Neural cell (in vitro differentiated cells): ENCODE data around the gene SNRNP27. TPM values are rescaled to one million over a fixed set of nuclear protein-coding genes. Genes with fewer than 3 reads are reported as not detected.

Experiments used
- H2AFZ ChIP-seq: fragments of 200-600, 300-800 bp; sonication (generic), shearing (Covaris generic); 2 replicates; pipeline ENCODE4 v1.6.0; 2014; ENCODE audit warnings: low read depth, mild to moderate bottlenecking, antibody characterized with exemption, low read length, moderate library complexity
- H3F3A ChIP-seq: fragments of 200-600 bp; shearing (Covaris generic); 2 replicates; pipeline ENCODE4 v1.6.1; 2016; ENCODE audit warnings: mild to moderate bottlenecking, moderate library complexity, mixed read lengths, antibody characterized with exemption, low read length; ENCODE audit not compliant: insufficient read depth, poor library complexity, severe bottlenecking
- H3K27ac ChIP-seq: fragments of 200-600, 300-800 bp; sonication (generic), shearing (Covaris generic); 2 replicates; pipeline ENCODE4 v1.5.1; 2014; ENCODE audit warnings: mild to moderate bottlenecking, low read length, moderate library complexity
- H3K27me3 ChIP-seq: fragments of 300-800, 200-600 bp; sonication (generic), shearing (Covaris generic); 2 replicates; pipeline ENCODE4 v1.6.0; 2014; ENCODE audit warnings: mild to moderate bottlenecking, low read depth, low read length, moderate library complexity; ENCODE audit not compliant: insufficient read depth
- H3K36me3 ChIP-seq: fragments of 300-800, 200-600 bp; sonication (generic), shearing (Covaris generic); 2 replicates; pipeline ENCODE4 v1.5.1; 2014; ENCODE audit warnings: mild to moderate bottlenecking, antibody characterized with exemption, low read length, moderate library complexity; ENCODE audit not compliant: insufficient read depth
- H3K4me2 ChIP-seq: fragments of 300-800, 200-600 bp; sonication (generic), shearing (Covaris generic); 2 replicates; pipeline ENCODE4 v1.6.0; 2014; ENCODE audit warnings: mild to moderate bottlenecking, low read length
- H3K4me3 ChIP-seq: fragments of 300-800, 200-600 bp; sonication (generic), shearing (Covaris generic); 2 replicates; pipeline ENCODE4 v1.5.1; 2014; ENCODE audit warnings: mild to moderate bottlenecking, low read length, moderate library complexity
- H3K79me2 ChIP-seq: fragments of 200-600 bp; shearing (Covaris generic); replicated peaks from 2 replicates; pipeline ENCODE4 v1.6.0; 2014; ENCODE audit warnings: mild to moderate bottlenecking, low read length, moderate library complexity; ENCODE audit not compliant: insufficient read depth
- H3K9ac ChIP-seq: fragments of 300-800, 200-600 bp; sonication (generic), shearing (Covaris generic); 2 replicates; pipeline ENCODE4 v1.6.1; 2016; ENCODE audit warnings: mild to moderate bottlenecking, low read length, mixed read lengths
- H3K9me2 ChIP-seq: fragments of 200-600 bp; shearing (Covaris generic); 2 replicates; pipeline ENCODE4 v1.6.1; 2016; ENCODE audit warnings: mild to moderate bottlenecking, low read length, mixed read lengths; ENCODE audit not compliant: insufficient read depth
- H3K9me3 ChIP-seq: fragments of 200-600, 300-800 bp; sonication (generic), shearing (Covaris generic); 2 replicates; pipeline ENCODE4 v1.6.1; 2016; ENCODE audit warnings: mild to moderate bottlenecking, mixed run types, low read length, moderate library complexity, mixed read lengths
- H4K20me1 ChIP-seq: fragments of 200-600 bp; shearing (Covaris generic); 2 replicates; pipeline ENCODE4 v1.6.1; 2016; ENCODE audit warnings: mild to moderate bottlenecking, mixed run types; ENCODE audit not compliant: insufficient read depth
- CTCF ChIP-seq: fragments of 450-650 bp; IDR thresholded peaks from 2 replicates; pipeline ENCODE4 v1.5.1; 2014; ENCODE audit warnings: antibody characterized with exemption, mild to moderate bottlenecking, moderate library complexity; ENCODE audit not compliant: poor library complexity, severe bottlenecking
- EP300 ChIP-seq: fragments of 450-650 bp; conservative IDR thresholded peaks from 2 replicates; pipeline ENCODE4 v1.6.1; 2014; ENCODE audit warnings: antibody characterized with exemption, mild to moderate bottlenecking, moderate library complexity; ENCODE audit not compliant: poor library complexity, severe bottlenecking
- EZH2 ChIP-seq: fragments of 200-600, 300-800 bp; shearing (Covaris generic), sonication (generic); IDR thresholded peaks from 2 replicates; pipeline ENCODE4 v1.6.1; 2014; ENCODE audit warnings: antibody characterized with exemption, low read length, borderline replicate concordance, mild to moderate bottlenecking; ENCODE audit not compliant: insufficient read depth, poor library complexity, severe bottlenecking
- MXI1 ChIP-seq: fragments of 450-650 bp; conservative IDR thresholded peaks from 2 replicates; pipeline ENCODE4 v1.6.1; 2014; ENCODE audit warnings: antibody characterized with exemption, mild to moderate bottlenecking; ENCODE audit not compliant: poor library complexity, severe bottlenecking
- POLR2AphosphoS5 ChIP-seq: IDR thresholded peaks from 2 replicates; pipeline ENCODE4 v1.6.1; 2012
- RAD21 ChIP-seq: fragments of 450-650 bp; conservative IDR thresholded peaks from 2 replicates; pipeline ENCODE4 v1.6.1; 2014; ENCODE audit warnings: antibody characterized with exemption, mild to moderate bottlenecking, moderate library complexity
- REST ChIP-seq: IDR thresholded peaks from 2 replicates; pipeline ENCODE4 v1.6.1; 2012; ENCODE audit warnings: borderline replicate concordance
- SMC3 ChIP-seq: fragments of 450-650 bp; conservative IDR thresholded peaks from 2 replicates; pipeline ENCODE4 v1.6.1; 2014; ENCODE audit warnings: antibody characterized with exemption, mild to moderate bottlenecking, moderate library complexity; ENCODE audit not compliant: poor library complexity
- TAF1 ChIP-seq: IDR thresholded peaks from 2 replicates; pipeline ENCODE4 v1.6.1; 2012; ENCODE audit warnings: low read depth
- polyA plus RNA-seq: library from polyadenylated mRNA; depleted of rRNA; stranded (reverse); fragments of >200 nt; gene quantifications from 2 replicates; pipeline ENCODE4 v1.2.3, GENCODE V29; 2014

SNRNP27 gene
- polyA plus RNA-seq, 1 donor from 2014 or later: 90.7 TPM

GRCh38 chr2:69923116-69923515, 29.4 kb downstream of the SNRNP27 start:
- H3K4me2 ChIP-seq: no peak overlapping the region
- TF ChIP-seq MXI1 (no peak), RAD21 (no peak), POLR2AphosphoS5 (no peak), CTCF (no peak), REST (no peak), TAF1 (no peak), SMC3 (no peak), EZH2 (no peak), EP300 (no peak)
- H3K9me3 ChIP-seq: no peaks in the 10 kb centered on the region
- peaks cover 7% of the 10 kb centered on the region for H3K36me3 ChIP-seq
- no peak overlapping the region for H3K9ac ChIP-seq
- peaks cover under 1% of the 10 kb centered on the region for H3K79me2 ChIP-seq
- no peaks in the 10 kb centered on the region for H4K20me1 ChIP-seq
- H2AFZ ChIP-seq: no peak overlapping the region
- H3K4me3 ChIP-seq: no peak overlapping the region
- H3K27me3 ChIP-seq: no peaks in the 10 kb centered on the region
- H3K9me2 ChIP-seq: no peaks in the 10 kb centered on the region
- H3K27ac ChIP-seq: no peak overlapping the region
- no peaks in the 10 kb centered on the region for H3F3A ChIP-seq

GRCh38 chr2:69926849-69927515, 33.2 kb downstream of the SNRNP27 start:
- TF ChIP-seq EZH2 (no peak), MXI1 (no peak), RAD21 (no peak), CTCF (no peak), SMC3 (no peak), POLR2AphosphoS5 (no peak)
- H3F3A ChIP-seq: no peaks in the 10 kb centered on the region
- no peaks in the 10 kb centered on the region for H4K20me1 ChIP-seq

More at GRCh38 chr2:69926849-69927515, 33.2 kb downstream of the SNRNP27 start:
- no peaks in the 10 kb centered on the region for H3K9me3 ChIP-seq
- H3K4me2 ChIP-seq: no peak overlapping the region
- H3K4me3 ChIP-seq: no peak overlapping the region
- no peak overlapping the region for H3K27ac ChIP-seq
- no peak overlapping the region for H2AFZ ChIP-seq
- no peaks in the 10 kb centered on the region for H3K9me2 ChIP-seq
- H3K9ac ChIP-seq: no peak overlapping the region
- no peaks in the 10 kb centered on the region for H3K79me2 ChIP-seq
- H3K27me3 ChIP-seq: no peaks in the 10 kb centered on the region
- peaks cover 7% of the 10 kb centered on the region for H3K36me3 ChIP-seq
